GM23338 (cell line): ENCODE results near the gene TTC28. TPM values are rescaled to one million over a fixed set of nuclear protein-coding genes. Genes with fewer than 3 reads are reported as not detected.

ENCODE experiments used
- ATAC-seq: fragments of 200-7000 bp; cut with Tn5 transposase; 3 replicates; pipeline ENCODE4 v1.9.1; 2020
- DNase-seq: peaks from one replicate; pipeline ENCODE4 v3.0.0-alpha.2; 2015; ENCODE audit warnings: low spot score
- H2AFZ ChIP-seq: fragments of 200-600 bp; sonication (generic); 2 replicates; pipeline ENCODE4 v1.8.0; 2016; ENCODE audit warnings: antibody characterized with exemption, mild to moderate bottlenecking, moderate library complexity
- H3F3A ChIP-seq: fragments of 200-600 bp; sonication (generic); replicated peaks from 2 replicates; pipeline ENCODE4 v1.8.0; 2017; ENCODE audit warnings: antibody characterized with exemption, mixed run types, low read depth
- H3K27ac ChIP-seq: fragments of 200-600 bp; sonication (generic); 2 replicates; pipeline ENCODE4 v1.6.1; 2016; ENCODE audit warnings: low read depth
- H3K27me3 ChIP-seq: fragments of 200-600 bp; sonication (generic); 2 replicates; pipeline ENCODE4 v1.8.0; 2016; ENCODE audit warnings: mild to moderate bottlenecking, mixed run types, moderate library complexity; ENCODE audit not compliant: insufficient read depth
- H3K36me3 ChIP-seq: fragments of 200-600 bp; sonication (generic); 2 replicates; pipeline ENCODE4 v1.8.0; 2016; ENCODE audit warnings: mild to moderate bottlenecking; ENCODE audit not compliant: insufficient read depth
- H3K4me1 ChIP-seq: fragments of 200-600 bp; sonication (generic); 2 replicates; pipeline ENCODE4 v1.8.0; 2016; ENCODE audit warnings: mild to moderate bottlenecking, moderate library complexity; ENCODE audit not compliant: insufficient read depth
- H3K4me2 ChIP-seq: fragments of 200-600 bp; sonication (generic); 2 replicates; pipeline ENCODE4 v1.7.1; 2017; ENCODE audit warnings: mixed run types
- H3K4me3 ChIP-seq: fragments of 200-600 bp; sonication (generic); 2 replicates; pipeline ENCODE4 v1.6.1; 2016; ENCODE audit warnings: mixed run types
- H3K79me2 ChIP-seq: fragments of 200-600 bp; sonication (generic); replicated peaks from 2 replicates; pipeline ENCODE4 v1.8.0; 2017; ENCODE audit warnings: mild to moderate bottlenecking; ENCODE audit not compliant: insufficient read depth
- H3K9me2 ChIP-seq: fragments of 200-600 bp; sonication (generic); 2 replicates; pipeline ENCODE4 v1.8.0; 2017; ENCODE audit not compliant: insufficient read depth
- H4K20me1 ChIP-seq: fragments of 200-600 bp; sonication (generic); replicated peaks from 2 replicates; pipeline ENCODE4 v1.8.0; 2017; ENCODE audit warnings: mild to moderate bottlenecking; ENCODE audit not compliant: insufficient read depth
- H3K27ac Mint-ChIP-seq: 2 replicates; pipeline ENCODE4 v1.8.0; 2020; ENCODE audit warnings: inconsistent platforms, mild to moderate bottlenecking, moderate library complexity, mixed read lengths
- H3K27me3 Mint-ChIP-seq: 3 replicates; pipeline ENCODE4 v1.8.0; 2022; ENCODE audit warnings: low read depth, mild to moderate bottlenecking, moderate library complexity, mixed read lengths, inconsistent platforms; ENCODE audit not compliant: insufficient read depth, poor library complexity
- H3K36me3 Mint-ChIP-seq: 3 replicates; pipeline ENCODE4 v1.8.0; 2021; ENCODE audit warnings: low read depth, mild to moderate bottlenecking, inconsistent platforms, moderate library complexity, mixed read lengths
- H3K4me1 Mint-ChIP-seq: 3 replicates; pipeline ENCODE4 v1.8.0; 2020; ENCODE audit warnings: mild to moderate bottlenecking, inconsistent platforms, mixed read lengths
- H3K4me3 Mint-ChIP-seq: 3 replicates; pipeline ENCODE4 v1.8.0; 2021; ENCODE audit warnings: moderate library complexity, mild to moderate bottlenecking, inconsistent platforms, mixed read lengths
- H3K9me3 Mint-ChIP-seq: 3 replicates; pipeline ENCODE4 v1.8.0; 2020; ENCODE audit warnings: moderate library complexity, mild to moderate bottlenecking, inconsistent platforms, mixed read lengths
- CREB1 ChIP-seq: fragments of 250-450 bp; sonication (Bioruptor Pico); IDR thresholded peaks from 2 replicates; pipeline ENCODE4 v1.5.0; 2020; ENCODE audit warnings: low read depth, mild to moderate bottlenecking, moderate library complexity
- CTCF ChIP-seq, 2 experiments: fragments of 200-600 bp in 1 of 2; sonication (generic) in 1 of 2; conservative IDR thresholded peaks; 2 replicates each; pipeline versions ENCODE4 v1.5.1 to v1.6.1; 2016 to 2017; ENCODE audit warnings: antibody characterized with exemption in 2 of 2, low read depth in 2 of 2, mild to moderate bottlenecking in 2 of 2, moderate library complexity in 1 of 2
- EZH2 ChIP-seq: fragments of 200-600 bp; sonication (generic); IDR thresholded peaks from one replicate; pipeline ENCODE4 v1.8.0; 2017; ENCODE audit warnings: antibody characterized with exemption, mild to moderate bottlenecking, low read depth; ENCODE audit not compliant: unreplicated experiment
- EZH2phosphoT487 ChIP-seq: fragments of 200-600 bp; sonication (generic); IDR thresholded peaks from one replicate; pipeline ENCODE4 v1.8.1; 2018; ENCODE audit warnings: antibody characterized with exemption; ENCODE audit not compliant: unreplicated experiment
- JUNB ChIP-seq: IDR thresholded peaks from one replicate; pipeline ENCODE4 v1.6.1; 2016; ENCODE audit warnings: antibody characterized with exemption; ENCODE audit not compliant: unreplicated experiment
- NANOG ChIP-seq: IDR thresholded peaks from 2 replicates; pipeline ENCODE4 v1.6.1; 2016; ENCODE audit warnings: antibody characterized with exemption, borderline replicate concordance
- POLR2AphosphoS5 ChIP-seq: IDR thresholded peaks from 2 replicates; pipeline ENCODE4 v1.6.1; 2016; ENCODE audit warnings: antibody characterized with exemption, low read depth
- STAT1 ChIP-seq: IDR thresholded peaks from one replicate; pipeline ENCODE4 v1.6.1; 2016; ENCODE audit warnings: antibody characterized with exemption; ENCODE audit not compliant: unreplicated experiment
- ZNF114 ChIP-seq: fragments of 250-450 bp; sonication (Bioruptor Pico); IDR thresholded peaks from 2 replicates; pipeline ENCODE4 v1.5.0; 2020; ENCODE audit warnings: mild to moderate bottlenecking, moderate library complexity
- ZNF331 ChIP-seq: fragments of 250-450 bp; sonication (Bioruptor Pico); IDR thresholded peaks from 2 replicates; pipeline ENCODE4 v1.5.0; 2020; ENCODE audit warnings: low read depth, mild to moderate bottlenecking, moderate library complexity
- polyA plus RNA-seq: library from polyadenylated mRNA; unstranded; fragments of >200 nt; fragmentation: Nextera tagmentation; extraction: Ambion mirVana; gene quantifications from 2 replicates; pipeline ENCODE4 v1.2.1, GENCODE V29; 2016
- total RNA-seq: library from RNA; depleted of rRNA; stranded (reverse); fragments of >200 nt; shearing (Covaris generic); gene quantifications from 2 replicates; pipeline ENCODE4 v1.2.3, GENCODE V29; 2014
- TF ChIP-seq, protein P1 (sequence below): fragments of 250-450 bp; sonication (Bioruptor Pico); IDR thresholded peaks from 2 replicates; pipeline ENCODE4 v1.5.0; 2020; ENCODE audit warnings: mild to moderate bottlenecking, moderate library complexity
- TF ChIP-seq, protein P2 (sequence below): IDR thresholded peaks from one replicate; pipeline ENCODE4 v1.6.1; 2018; ENCODE audit warnings: antibody characterized with exemption; ENCODE audit not compliant: unreplicated experiment
- TF ChIP-seq, protein P3 (sequence below): IDR thresholded peaks from 2 replicates; pipeline ENCODE4 v1.6.1; 2016; ENCODE audit warnings: antibody characterized with exemption

TTC28 gene
- total and polyA plus RNA-seq, 2 experiments from 2014 or later = 4.5 to 16.1 TPM

- H2AFZ ChIP-seq = no peak overlapping the region
- H3K27ac ChIP-seq = no peak overlapping the region
- H3K36me3 Mint-ChIP-seq = peaks cover 72% of the 10 kb centered on the region
Observed at GRCh38 chr22:28710107-28710506, 30.5 kb upstream of the TTC28 start.

More at GRCh38 chr22:28710107-28710506, 30.5 kb upstream of the TTC28 start:
- no peak for ATAC-seq
- Mint-ChIP-seq H3K27me3 (peaks cover 2% of the 10 kb centered on the region), H3K27ac (no peak overlapping the region), H3K4me1 (no peaks in the 10 kb centered on the region), H3K9me3 (no peaks in the 10 kb centered on the region; the same call in 2 of the 3 replicates), H3K4me3 (no peak overlapping the region)
- Histone ChIP-seq H3K36me3 (peaks cover 30% of the 10 kb centered on the region), H3K9me2 (no peaks in the 10 kb centered on the region), H3K4me1 (no peaks in the 10 kb centered on the region), H4K20me1 (peaks cover 3% of the 10 kb centered on the region; the same call in 1 of the 2 replicates), H3K4me2 (no peak overlapping the region), H3F3A (no peaks in the 10 kb centered on the region), H3K4me3 (no peak overlapping the region), H3K27me3 (no peaks in the 10 kb centered on the region), H3K79me2 (no peaks in the 10 kb centered on the region)
- DNase-seq = no peak
- TF ChIP-seq NANOG = no peak
- no peak for TF ChIP-seq POLR2AphosphoS5
- no peak for TF ChIP-seq STAT1
- no peak for TF ChIP-seq ZNF114
- TF ChIP-seq, protein P1, sequence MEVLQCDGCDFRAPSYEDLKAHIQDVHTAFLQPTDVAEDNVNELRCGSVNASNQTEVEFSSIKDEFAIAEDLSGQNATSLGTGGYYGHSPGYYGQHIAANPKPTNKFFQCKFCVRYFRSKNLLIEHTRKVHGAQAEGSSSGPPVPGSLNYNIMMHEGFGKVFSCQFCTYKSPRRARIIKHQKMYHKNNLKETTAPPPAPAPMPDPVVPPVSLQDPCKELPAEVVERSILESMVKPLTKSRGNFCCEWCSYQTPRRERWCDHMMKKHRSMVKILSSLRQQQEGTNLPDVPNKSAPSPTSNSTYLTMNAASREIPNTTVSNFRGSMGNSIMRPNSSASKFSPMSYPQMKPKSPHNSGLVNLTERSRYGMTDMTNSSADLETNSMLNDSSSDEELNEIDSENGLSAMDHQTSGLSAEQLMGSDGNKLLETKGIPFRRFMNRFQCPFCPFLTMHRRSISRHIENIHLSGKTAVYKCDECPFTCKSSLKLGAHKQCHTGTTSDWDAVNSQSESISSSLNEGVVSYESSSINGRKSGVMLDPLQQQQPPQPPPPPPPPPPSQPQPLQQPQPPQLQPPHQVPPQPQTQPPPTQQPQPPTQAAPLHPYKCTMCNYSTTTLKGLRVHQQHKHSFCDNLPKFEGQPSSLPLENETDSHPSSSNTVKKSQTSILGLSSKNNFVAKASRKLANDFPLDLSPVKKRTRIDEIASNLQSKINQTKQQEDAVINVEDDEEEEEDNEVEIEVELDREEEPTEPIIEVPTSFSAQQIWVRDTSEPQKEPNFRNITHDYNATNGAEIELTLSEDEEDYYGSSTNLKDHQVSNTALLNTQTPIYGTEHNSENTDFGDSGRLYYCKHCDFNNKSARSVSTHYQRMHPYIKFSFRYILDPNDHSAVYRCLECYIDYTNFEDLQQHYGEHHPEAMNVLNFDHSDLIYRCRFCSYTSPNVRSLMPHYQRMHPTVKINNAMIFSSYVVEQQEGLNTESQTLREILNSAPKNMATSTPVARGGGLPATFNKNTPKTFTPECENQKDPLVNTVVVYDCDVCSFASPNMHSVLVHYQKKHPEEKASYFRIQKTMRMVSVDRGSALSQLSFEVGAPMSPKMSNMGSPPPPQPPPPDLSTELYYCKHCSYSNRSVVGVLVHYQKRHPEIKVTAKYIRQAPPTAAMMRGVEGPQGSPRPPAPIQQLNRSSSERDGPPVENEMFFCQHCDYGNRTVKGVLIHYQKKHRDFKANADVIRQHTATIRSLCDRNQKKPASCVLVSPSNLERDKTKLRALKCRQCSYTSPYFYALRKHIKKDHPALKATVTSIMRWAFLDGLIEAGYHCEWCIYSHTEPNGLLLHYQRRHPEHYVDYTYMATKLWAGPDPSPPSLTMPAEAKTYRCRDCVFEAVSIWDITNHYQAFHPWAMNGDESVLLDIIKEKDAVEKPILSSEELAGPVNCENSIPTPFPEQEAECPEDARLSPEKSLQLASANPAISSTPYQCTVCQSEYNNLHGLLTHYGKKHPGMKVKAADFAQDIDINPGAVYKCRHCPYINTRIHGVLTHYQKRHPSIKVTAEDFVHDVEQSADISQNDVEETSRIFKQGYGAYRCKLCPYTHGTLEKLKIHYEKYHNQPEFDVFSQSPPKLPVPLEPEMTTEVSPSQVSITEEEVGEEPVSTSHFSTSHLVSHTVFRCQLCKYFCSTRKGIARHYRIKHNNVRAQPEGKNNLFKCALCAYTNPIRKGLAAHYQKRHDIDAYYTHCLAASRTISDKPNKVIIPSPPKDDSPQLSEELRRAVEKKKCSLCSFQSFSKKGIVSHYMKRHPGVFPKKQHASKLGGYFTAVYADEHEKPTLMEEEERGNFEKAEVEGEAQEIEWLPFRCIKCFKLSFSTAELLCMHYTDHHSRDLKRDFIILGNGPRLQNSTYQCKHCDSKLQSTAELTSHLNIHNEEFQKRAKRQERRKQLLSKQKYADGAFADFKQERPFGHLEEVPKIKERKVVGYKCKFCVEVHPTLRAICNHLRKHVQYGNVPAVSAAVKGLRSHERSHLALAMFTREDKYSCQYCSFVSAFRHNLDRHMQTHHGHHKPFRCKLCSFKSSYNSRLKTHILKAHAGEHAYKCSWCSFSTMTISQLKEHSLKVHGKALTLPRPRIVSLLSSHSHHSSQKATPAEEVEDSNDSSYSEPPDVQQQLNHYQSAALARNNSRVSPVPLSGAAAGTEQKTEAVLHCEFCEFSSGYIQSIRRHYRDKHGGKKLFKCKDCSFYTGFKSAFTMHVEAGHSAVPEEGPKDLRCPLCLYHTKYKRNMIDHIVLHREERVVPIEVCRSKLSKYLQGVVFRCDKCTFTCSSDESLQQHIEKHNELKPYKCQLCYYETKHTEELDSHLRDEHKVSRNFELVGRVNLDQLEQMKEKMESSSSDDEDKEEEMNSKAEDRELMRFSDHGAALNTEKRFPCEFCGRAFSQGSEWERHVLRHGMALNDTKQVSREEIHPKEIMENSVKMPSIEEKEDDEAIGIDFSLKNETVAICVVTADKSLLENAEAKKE (CRISPR knock-in tag) = no peak
- no peak for TF ChIP-seq CTCF (conservative IDR thresholded peaks at IDR 0.05; ENCODE audit: low read depth in 2 of 2)
- TF ChIP-seq, protein P2, sequence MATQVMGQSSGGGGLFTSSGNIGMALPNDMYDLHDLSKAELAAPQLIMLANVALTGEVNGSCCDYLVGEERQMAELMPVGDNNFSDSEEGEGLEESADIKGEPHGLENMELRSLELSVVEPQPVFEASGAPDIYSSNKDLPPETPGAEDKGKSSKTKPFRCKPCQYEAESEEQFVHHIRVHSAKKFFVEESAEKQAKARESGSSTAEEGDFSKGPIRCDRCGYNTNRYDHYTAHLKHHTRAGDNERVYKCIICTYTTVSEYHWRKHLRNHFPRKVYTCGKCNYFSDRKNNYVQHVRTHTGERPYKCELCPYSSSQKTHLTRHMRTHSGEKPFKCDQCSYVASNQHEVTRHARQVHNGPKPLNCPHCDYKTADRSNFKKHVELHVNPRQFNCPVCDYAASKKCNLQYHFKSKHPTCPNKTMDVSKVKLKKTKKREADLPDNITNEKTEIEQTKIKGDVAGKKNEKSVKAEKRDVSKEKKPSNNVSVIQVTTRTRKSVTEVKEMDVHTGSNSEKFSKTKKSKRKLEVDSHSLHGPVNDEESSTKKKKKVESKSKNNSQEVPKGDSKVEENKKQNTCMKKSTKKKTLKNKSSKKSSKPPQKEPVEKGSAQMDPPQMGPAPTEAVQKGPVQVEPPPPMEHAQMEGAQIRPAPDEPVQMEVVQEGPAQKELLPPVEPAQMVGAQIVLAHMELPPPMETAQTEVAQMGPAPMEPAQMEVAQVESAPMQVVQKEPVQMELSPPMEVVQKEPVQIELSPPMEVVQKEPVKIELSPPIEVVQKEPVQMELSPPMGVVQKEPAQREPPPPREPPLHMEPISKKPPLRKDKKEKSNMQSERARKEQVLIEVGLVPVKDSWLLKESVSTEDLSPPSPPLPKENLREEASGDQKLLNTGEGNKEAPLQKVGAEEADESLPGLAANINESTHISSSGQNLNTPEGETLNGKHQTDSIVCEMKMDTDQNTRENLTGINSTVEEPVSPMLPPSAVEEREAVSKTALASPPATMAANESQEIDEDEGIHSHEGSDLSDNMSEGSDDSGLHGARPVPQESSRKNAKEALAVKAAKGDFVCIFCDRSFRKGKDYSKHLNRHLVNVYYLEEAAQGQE = no peak
- TF ChIP-seq EZH2 = no peak
- TF ChIP-seq ZNF331 = no peak
- TF ChIP-seq, protein P3, sequence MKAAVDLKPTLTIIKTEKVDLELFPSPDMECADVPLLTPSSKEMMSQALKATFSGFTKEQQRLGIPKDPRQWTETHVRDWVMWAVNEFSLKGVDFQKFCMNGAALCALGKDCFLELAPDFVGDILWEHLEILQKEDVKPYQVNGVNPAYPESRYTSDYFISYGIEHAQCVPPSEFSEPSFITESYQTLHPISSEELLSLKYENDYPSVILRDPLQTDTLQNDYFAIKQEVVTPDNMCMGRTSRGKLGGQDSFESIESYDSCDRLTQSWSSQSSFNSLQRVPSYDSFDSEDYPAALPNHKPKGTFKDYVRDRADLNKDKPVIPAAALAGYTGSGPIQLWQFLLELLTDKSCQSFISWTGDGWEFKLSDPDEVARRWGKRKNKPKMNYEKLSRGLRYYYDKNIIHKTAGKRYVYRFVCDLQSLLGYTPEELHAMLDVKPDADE = no peak
- no peak for TF ChIP-seq CREB1
- TF ChIP-seq JUNB = no peak
- TF ChIP-seq EZH2phosphoT487 = no peak
